ENCODE measurements around the gene MYO1D.

MYO1D gene

GRCh38 chr17:32689348-32689747 is 187.6 kb downstream of the MYO1D start:
- Histone ChIP-seq H3K36me3 (no peaks in the 10 kb centered on the region), H3K4me3 (ENCODE audit: low read depth, low read length) (no peak overlapping the region), H3K27me3 (no peaks in the 10 kb centered on the region), H3K4me1 (no peaks in the 10 kb centered on the region), H3K9me3 (no peaks in the 10 kb centered on the region)
- no peak for TF ChIP-seq CTCF (IDR thresholded peaks at IDR 0.05; ENCODE audit: low read depth, low read length)
- DNase-seq, result no peak

DNA sequence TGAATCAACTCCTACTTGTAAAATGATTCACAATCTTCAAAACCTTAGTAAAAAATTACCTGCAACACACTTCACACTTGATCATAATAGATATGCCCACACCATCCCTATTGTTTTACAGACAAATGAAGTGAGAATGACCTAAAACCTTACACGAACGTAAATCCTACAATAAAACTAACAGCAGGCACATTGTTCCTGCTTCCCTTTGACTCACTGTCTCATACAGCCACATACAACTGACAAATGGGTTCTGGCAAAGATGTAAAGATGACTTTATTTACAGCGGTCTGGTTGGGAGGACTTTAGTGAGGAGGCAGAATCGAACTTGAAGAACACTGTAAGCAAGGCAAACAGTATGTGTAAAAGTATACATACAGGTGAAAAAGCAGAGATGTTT is 188.7 kb downstream of the MYO1D start:
- DNase-seq, result no peak
- Histone ChIP-seq H3K27me3 (no peaks in the 10 kb centered on the region), H3K4me3 (ENCODE audit: low read depth, low read length) (no peak overlapping the region), H3K36me3 (no peaks in the 10 kb centered on the region), H3K4me1 (no peaks in the 10 kb centered on the region), H3K9me3 (no peaks in the 10 kb centered on the region)
- no peak for TF ChIP-seq CTCF (IDR thresholded peaks at IDR 0.05; ENCODE audit: low read depth, low read length)

GRCh38 chr17:32684087-32684958 is 192.6 kb downstream of the MYO1D start:
- H3K27me3 ChIP-seq, result no peaks in the 10 kb centered on the region
- H3K9me3 ChIP-seq, result no peaks in the 10 kb centered on the region
- H3K4me3 ChIP-seq (ENCODE audit: low read depth, low read length), result no peak overlapping the region
- TF ChIP-seq CTCF (IDR thresholded peaks at IDR 0.05; ENCODE audit: low read depth, low read length), result no peak
- DNase-seq, result no peak
- no peaks in the 10 kb centered on the region for H3K36me3 ChIP-seq
- no peaks in the 10 kb centered on the region for H3K4me1 ChIP-seq

- no peak for DNase-seq
- TF ChIP-seq CTCF (IDR thresholded peaks at IDR 0.05; ENCODE audit: low read depth, low read length), result no peak
- Histone ChIP-seq H3K4me3 (ENCODE audit: low read depth, low read length) (no peak overlapping the region), H3K36me3 (no peaks in the 10 kb centered on the region), H3K9me3 (no peaks in the 10 kb centered on the region), H3K27me3 (no peaks in the 10 kb centered on the region), H3K4me1 (no peaks in the 10 kb centered on the region)
Observed at GRCh38 chr17:32673964-32674363, 203.0 kb downstream of the MYO1D start.

GRCh38 chr17:32672711-32673110 is 204.2 kb downstream of the MYO1D start:
- no peaks in the 10 kb centered on the region for H3K4me1 ChIP-seq
- no peaks in the 10 kb centered on the region for H3K27me3 ChIP-seq
- TF ChIP-seq CTCF (IDR thresholded peaks at IDR 0.05; ENCODE audit: low read depth, low read length), result no peak
- DNase-seq, result no peak
- no peaks in the 10 kb centered on the region for H3K9me3 ChIP-seq
- H3K36me3 ChIP-seq, result no peaks in the 10 kb centered on the region
- no peak overlapping the region for H3K4me3 ChIP-seq (ENCODE audit: low read depth, low read length)

DNA sequence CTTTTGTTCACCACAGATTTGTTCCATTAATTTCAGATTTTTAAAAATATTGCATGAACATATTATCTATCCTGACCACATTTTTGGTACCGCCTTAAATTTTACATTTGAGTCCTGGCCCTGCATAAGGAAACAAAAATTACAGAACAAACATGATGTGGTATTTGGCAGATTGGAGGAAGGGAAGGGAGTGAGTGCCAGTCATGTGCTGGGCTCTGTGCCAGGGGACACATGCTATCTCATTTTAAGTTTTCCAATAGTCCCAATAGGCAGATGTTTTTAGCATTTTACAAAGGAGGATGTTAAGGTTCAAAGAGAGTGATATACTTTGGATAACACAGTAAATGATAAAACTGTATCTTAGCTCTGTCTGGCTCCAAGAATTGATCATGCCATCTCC is 205.0 kb downstream of the MYO1D start:
- Histone ChIP-seq H3K9me3 (no peaks in the 10 kb centered on the region), H3K27me3 (no peaks in the 10 kb centered on the region), H3K36me3 (no peaks in the 10 kb centered on the region), H3K4me1 (no peaks in the 10 kb centered on the region), H3K4me3 (ENCODE audit: low read depth, low read length) (no peak overlapping the region)
- no peak for DNase-seq
- no peak for TF ChIP-seq CTCF (IDR thresholded peaks at IDR 0.05; ENCODE audit: low read depth, low read length)
